IMR-90 (cell line): Measurements from ENCODE around the gene SCAND1. TPM values are rescaled to one million over a fixed set of nuclear protein-coding genes. Genes with fewer than 3 reads are reported as not detected.

Experiments
- microRNA-seq, 2 experiments: library from miRNA; stranded (forward) in 1 of 2; unstranded in 1 of 2; fragments of 10-50 nt in 1 of 2; fragments of <30 nt in 1 of 2; gene quantifications in 1 of 2; microRNA quantifications in 1 of 2; one replicate each; pipeline versions ENCODE3 to v1.1.0; 2013 to 2020; ENCODE audit not compliant: insufficient read depth in 1 of 2, insufficient read length in 1 of 2, unreplicated experiment in 1 of 2
- polyA plus RNA-seq, 3 experiments: library from polyadenylated mRNA; depleted of rRNA; stranded (reverse); fragments of >200 nt; gene quantifications; 2 replicates each; pipeline ENCODE4 v1.2.3, GENCODE V29; 2012; ENCODE audit warnings: low replicate concordance in 1 of 3
- small RNA-seq, 5 experiments: library from RNA; depleted of rRNA; stranded (forward); fragments of <200 nt; gene quantifications; one replicate each; pipeline ENCODE3, GENCODE V24; 2012
- total RNA-seq: library from RNA; depleted of rRNA; stranded (reverse); fragments of >200 nt; gene quantifications from 2 replicates; pipeline ENCODE4 v1.2.3, GENCODE V29; 2012; rRNA removed

Gene SCAND1
- total and polyA plus RNA-seq, 2 of the 4 experiments (the other 2 are of a cell fraction): 7.5 to 26.8 TPM

Small RNAs within 50 kb of the gene (microRNA-seq; reads per million reads assigned to microRNA genes)
- not detected for gene RNU6-937P (ENCODE audit: insufficient read depth, insufficient read length)

Small RNAs within 50 kb of the gene (small RNA-seq; reads per million reads assigned to genes)
- 0 to 7.2 (median 0.04) reads per million in 5 experiments for gene RNU6-937P

Other genes with a start within 250 kb of the SCAND1 start
- 166 and 280 TPM in 2 replicates for gene RBM39, start 212.2 kb downstream of the SCAND1 start, total RNA-seq
- gene RBM39, start 212.2 kb downstream of the SCAND1 start, polyA plus RNA-seq (2012; rRNA removed): 74.3 and 106 TPM in 2 replicates
- 22.0 and 30.3 TPM in 2 replicates for gene PHF20, start 182.5 kb downstream of the SCAND1 start, total RNA-seq
- gene PHF20, start 182.5 kb downstream of the SCAND1 start, polyA plus RNA-seq (2012; rRNA removed): 22.5 and 23.6 TPM in 2 replicates
- 0.56 and 0.90 TPM in 2 replicates for gene CNBD2, start 14.1 kb upstream of the SCAND1 start, total RNA-seq
- 1.7 and 2.5 TPM in 2 replicates for gene CNBD2, start 14.1 kb upstream of the SCAND1 start, polyA plus RNA-seq (2012; rRNA removed)
- 12.5 and 13.9 TPM in 2 replicates for gene EPB41L1, start 200.2 kb upstream of the SCAND1 start, total RNA-seq
- gene EPB41L1, start 200.2 kb upstream of the SCAND1 start, polyA plus RNA-seq (2012; rRNA removed): 33.6 and 33.7 TPM in 2 replicates